ENCODE results near the gene E2F6. TPM values are rescaled to one million over a fixed set of nuclear protein-coding genes. Genes with fewer than 3 reads are reported as not detected.

E2F6 gene
- total and polyA plus RNA-seq, 2 of the 13 experiments (the other 11 are each of a cell fraction or from before 2014, with no cell fraction given) = 27.3 to 36.0 TPM

DNA sequence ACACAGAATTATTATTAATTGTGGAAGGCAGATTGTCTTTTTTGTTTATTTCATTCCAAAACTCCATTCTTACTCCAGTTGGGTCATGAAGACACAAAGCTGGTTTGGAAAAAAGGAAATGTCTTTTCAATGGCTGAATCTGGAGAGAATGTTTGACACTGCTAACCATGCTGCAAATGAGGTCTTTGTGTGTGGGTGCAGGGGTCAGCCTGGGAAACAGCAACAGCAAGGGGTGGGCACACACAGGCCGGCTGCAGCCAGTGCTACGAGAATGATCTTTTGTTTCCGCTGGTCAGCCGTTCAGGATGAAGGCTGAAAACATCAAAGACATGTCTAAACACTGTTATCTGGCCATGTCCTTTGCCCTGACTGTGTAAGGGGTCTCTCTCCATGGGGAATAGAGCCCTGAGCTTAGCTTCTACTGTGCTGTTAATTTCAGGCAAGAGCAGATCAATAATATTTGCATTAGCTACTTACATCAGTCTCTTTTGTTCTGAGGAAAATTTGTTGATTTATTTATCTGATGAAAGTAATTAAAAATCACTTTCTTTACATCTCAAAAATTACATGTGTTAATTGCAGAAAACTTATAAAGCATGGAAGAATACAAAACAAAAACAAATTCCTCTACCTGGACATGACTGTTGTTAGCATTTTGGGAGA lies 33.3 kb upstream of the E2F6 start (continued):
- TF ChIP-seq, protein P1, sequence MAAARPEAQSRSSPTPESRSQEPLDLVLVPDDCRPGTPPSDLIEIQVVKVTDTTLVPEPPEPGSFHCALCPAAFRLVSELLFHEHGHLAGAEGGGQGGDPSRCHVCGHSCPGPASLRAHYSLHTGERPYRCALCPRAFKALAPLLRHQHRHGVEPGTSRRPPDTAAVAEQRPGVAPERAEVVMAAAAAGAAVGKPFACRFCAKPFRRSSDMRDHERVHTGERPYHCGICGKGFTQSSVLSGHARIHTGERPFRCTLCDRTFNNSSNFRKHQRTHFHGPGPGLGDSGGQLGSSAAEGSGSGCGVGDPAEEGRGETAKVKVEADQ (CRISPR knock-in tag; IDR thresholded peaks at IDR 0.05; ENCODE audit: borderline replicate concordance) = peak; percentile 95; the same call in 1 of the 2 replicates
- TF ChIP-seq SNAPC4 (CRISPR knock-in tag; IDR thresholded peaks at IDR 0.05) (0 out of 2 replicates have a peak, but pooled peaks have one; percentile 56), FOXC1 (CRISPR knock-in tag; IDR thresholded peaks at IDR 0.05; ENCODE audit: borderline replicate concordance) (no peak), POGZ (CRISPR knock-in tag; IDR thresholded peaks at IDR 0.05) (peak; percentile 92), HNRNPH1 (optimal IDR thresholded peaks at IDR 0.05; ENCODE audit: low read depth, low read length) (no peak), ZNF773 (CRISPR knock-in tag; IDR thresholded peaks at IDR 0.05; ENCODE audit: borderline replicate concordance) (no peak), ZNF501 (CRISPR knock-in tag; IDR thresholded peaks at IDR 0.05) (peak; percentile 89), ZNF550 (CRISPR knock-in tag; IDR thresholded peaks at IDR 0.05; ENCODE audit: borderline replicate concordance) (no peak), KAT7 (CRISPR knock-in tag; IDR thresholded peaks at IDR 0.05; ENCODE audit: borderline replicate concordance) (peak; percentile 98), PCBP1 (IDR thresholded peaks at IDR 0.05; ENCODE audit: borderline replicate concordance, low read depth, low read length) (no peak), ZNF761 (CRISPR knock-in tag; conservative IDR thresholded peaks at IDR 0.05) (peak; percentile 56; the same call in 1 of the 2 replicates), NFE2L1 (CRISPR knock-in tag; IDR thresholded peaks at IDR 0.05; ENCODE audit: borderline replicate concordance) (no peak), ZNF883 (CRISPR knock-in tag; IDR thresholded peaks at IDR 0.05; ENCODE audit: not compliant biosample characterization) (peak; percentile 66), HMGA1 (CRISPR knock-in tag; conservative IDR thresholded peaks at IDR 0.05) (no peak), IRX3 (CRISPR knock-in tag; IDR thresholded peaks at IDR 0.05; ENCODE audit: borderline replicate concordance, low read depth) (no peak)
- TF ChIP-seq, protein P2, sequence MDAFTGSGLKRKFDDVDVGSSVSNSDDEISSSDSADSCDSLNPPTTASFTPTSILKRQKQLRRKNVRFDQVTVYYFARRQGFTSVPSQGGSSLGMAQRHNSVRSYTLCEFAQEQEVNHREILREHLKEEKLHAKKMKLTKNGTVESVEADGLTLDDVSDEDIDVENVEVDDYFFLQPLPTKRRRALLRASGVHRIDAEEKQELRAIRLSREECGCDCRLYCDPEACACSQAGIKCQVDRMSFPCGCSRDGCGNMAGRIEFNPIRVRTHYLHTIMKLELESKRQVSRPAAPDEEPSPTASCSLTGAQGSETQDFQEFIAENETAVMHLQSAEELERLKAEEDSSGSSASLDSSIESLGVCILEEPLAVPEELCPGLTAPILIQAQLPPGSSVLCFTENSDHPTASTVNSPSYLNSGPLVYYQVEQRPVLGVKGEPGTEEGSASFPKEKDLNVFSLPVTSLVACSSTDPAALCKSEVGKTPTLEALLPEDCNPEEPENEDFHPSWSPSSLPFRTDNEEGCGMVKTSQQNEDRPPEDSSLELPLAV (CRISPR knock-in tag; conservative IDR thresholded peaks at IDR 0.05; ENCODE audit: low read depth) = no peak
- TF ChIP-seq, protein P3, sequence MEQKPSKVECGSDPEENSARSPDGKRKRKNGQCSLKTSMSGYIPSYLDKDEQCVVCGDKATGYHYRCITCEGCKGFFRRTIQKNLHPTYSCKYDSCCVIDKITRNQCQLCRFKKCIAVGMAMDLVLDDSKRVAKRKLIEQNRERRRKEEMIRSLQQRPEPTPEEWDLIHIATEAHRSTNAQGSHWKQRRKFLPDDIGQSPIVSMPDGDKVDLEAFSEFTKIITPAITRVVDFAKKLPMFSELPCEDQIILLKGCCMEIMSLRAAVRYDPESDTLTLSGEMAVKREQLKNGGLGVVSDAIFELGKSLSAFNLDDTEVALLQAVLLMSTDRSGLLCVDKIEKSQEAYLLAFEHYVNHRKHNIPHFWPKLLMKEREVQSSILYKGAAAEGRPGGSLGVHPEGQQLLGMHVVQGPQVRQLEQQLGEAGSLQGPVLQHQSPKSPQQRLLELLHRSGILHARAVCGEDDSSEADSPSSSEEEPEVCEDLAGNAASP (CRISPR knock-in tag; IDR thresholded peaks at IDR 0.05; ENCODE audit: borderline replicate concordance) = peak; percentile 99
- TF ChIP-seq, protein P4, sequence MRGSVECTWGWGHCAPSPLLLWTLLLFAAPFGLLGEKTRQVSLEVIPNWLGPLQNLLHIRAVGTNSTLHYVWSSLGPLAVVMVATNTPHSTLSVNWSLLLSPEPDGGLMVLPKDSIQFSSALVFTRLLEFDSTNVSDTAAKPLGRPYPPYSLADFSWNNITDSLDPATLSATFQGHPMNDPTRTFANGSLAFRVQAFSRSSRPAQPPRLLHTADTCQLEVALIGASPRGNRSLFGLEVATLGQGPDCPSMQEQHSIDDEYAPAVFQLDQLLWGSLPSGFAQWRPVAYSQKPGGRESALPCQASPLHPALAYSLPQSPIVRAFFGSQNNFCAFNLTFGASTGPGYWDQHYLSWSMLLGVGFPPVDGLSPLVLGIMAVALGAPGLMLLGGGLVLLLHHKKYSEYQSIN (CRISPR knock-in tag; IDR thresholded peaks at IDR 0.05; ENCODE audit: borderline replicate concordance) = no peak

All from HepG2 (cell line).